A549 (cell line): ENCODE results near the gene UTS2R.

ENCODE experiments used
- BCL3 ChIP-seq: fragments of >200 bp; sonication (Bioruptor Twin); formaldehyde crosslinking; IDR thresholded peaks from 3 replicates; pipeline ENCODE4 v1.6.1; 2016
- CEBPB ChIP-seq, 2 experiments: fragments of >200 bp in 1 of 2; sonication (Bioruptor Twin) in 1 of 2; formaldehyde crosslinking in 1 of 2; IDR thresholded peaks; 2 replicates each; pipeline ENCODE4 v1.6.1; 2012 to 2016
- CTCF ChIP-seq: fragments of >200 bp; sonication (Bioruptor Twin); formaldehyde crosslinking; IDR thresholded peaks from 3 replicates; pipeline ENCODE4 v1.5.1; 2016
- EP300 ChIP-seq, 2 experiments: fragments of >200 bp; sonication (Bioruptor Twin); formaldehyde crosslinking; IDR thresholded peaks; 2 replicates in 1 of 2; 3 replicates in 1 of 2; pipeline ENCODE4 v1.6.1; 2016 to 2017
- ESRRA ChIP-seq: fragments of 150-350 bp; IDR thresholded peaks from 2 replicates; pipeline ENCODE4 v1.6.1; 2014; ENCODE audit warnings: mild to moderate bottlenecking, low read length, borderline replicate concordance
- HDAC2 ChIP-seq: fragments of 200-600 bp; sonication (generic); IDR thresholded peaks from 2 replicates; pipeline ENCODE4 v1.6.1; 2016
- MYC ChIP-seq: IDR thresholded peaks from 2 replicates; pipeline ENCODE4 v1.6.1; 2012; ENCODE audit warnings: mild to moderate bottlenecking, inconsistent platforms, low read length, improper control_type of control experiment, borderline replicate concordance
- PBX3 ChIP-seq: IDR thresholded peaks from 2 replicates; pipeline ENCODE4 v1.6.1; 2012
- POLR2A ChIP-seq: IDR thresholded peaks from 2 replicates; pipeline ENCODE4 v1.6.1; 2012; ENCODE audit warnings: mild to moderate bottlenecking, low read length
- RAD21 ChIP-seq, 2 experiments: fragments of >200 bp in 1 of 2; sonication (Bioruptor Twin) in 1 of 2; formaldehyde crosslinking in 1 of 2; IDR thresholded peaks in 1 of 2; conservative IDR thresholded peaks in 1 of 2; 2 replicates in 1 of 2; 3 replicates in 1 of 2; pipeline ENCODE4 v1.6.1; 2012 to 2018; ENCODE audit warnings: inconsistent platforms in 1 of 2
- RARB ChIP-seq: fragments of 250-450 bp; sonication (Bioruptor Pico); IDR thresholded peaks from 2 replicates; pipeline ENCODE4 v1.8.0; 2021; ENCODE audit warnings: mild to moderate bottlenecking, moderate library complexity
- REST ChIP-seq: fragments of 200-600 bp; sonication (generic); IDR thresholded peaks from 2 replicates; pipeline ENCODE4 v1.6.1; 2016; ENCODE audit warnings: antibody characterized with exemption, mild to moderate bottlenecking, moderate library complexity
- RFX5 ChIP-seq: fragments of 450-650 bp; IDR thresholded peaks from 2 replicates; pipeline ENCODE4 v1.7.1; 2014; ENCODE audit warnings: antibody characterized with exemption, mild to moderate bottlenecking, moderate library complexity
- TFCP2L1 ChIP-seq: fragments of 250-450 bp; sonication (Bioruptor Pico); IDR thresholded peaks from 2 replicates; pipeline ENCODE4 v1.5.0; 2021; ENCODE audit warnings: mild to moderate bottlenecking

- no peak for TF ChIP-seq REST
- TF ChIP-seq RARB, result no peak
- TF ChIP-seq MYC, result no peak
- TF ChIP-seq CEBPB (IDR thresholded peaks at IDR 0.05), result no peak
- no peak for TF ChIP-seq POLR2A
- no peak for TF ChIP-seq RAD21 (conservative IDR thresholded peaks at IDR 0.05 in 1 of 2, IDR thresholded peaks at IDR 0.05 in 1 of 2)
- TF ChIP-seq PBX3, result no peak
- TF ChIP-seq CTCF, result no peak
- TF ChIP-seq HDAC2, result no peak
- no peak for TF ChIP-seq EP300 (IDR thresholded peaks at IDR 0.05)
- TF ChIP-seq TFCP2L1, result no peak
- TF ChIP-seq BCL3, result no peak
- TF ChIP-seq ESRRA, result no peak
- no peak for TF ChIP-seq RFX5
Measured at GRCh38 chr17:82408938-82409318, 37.4 kb downstream of the UTS2R start.
